ENCODE results near the gene TSHZ1.

TSHZ1 gene

DNA sequence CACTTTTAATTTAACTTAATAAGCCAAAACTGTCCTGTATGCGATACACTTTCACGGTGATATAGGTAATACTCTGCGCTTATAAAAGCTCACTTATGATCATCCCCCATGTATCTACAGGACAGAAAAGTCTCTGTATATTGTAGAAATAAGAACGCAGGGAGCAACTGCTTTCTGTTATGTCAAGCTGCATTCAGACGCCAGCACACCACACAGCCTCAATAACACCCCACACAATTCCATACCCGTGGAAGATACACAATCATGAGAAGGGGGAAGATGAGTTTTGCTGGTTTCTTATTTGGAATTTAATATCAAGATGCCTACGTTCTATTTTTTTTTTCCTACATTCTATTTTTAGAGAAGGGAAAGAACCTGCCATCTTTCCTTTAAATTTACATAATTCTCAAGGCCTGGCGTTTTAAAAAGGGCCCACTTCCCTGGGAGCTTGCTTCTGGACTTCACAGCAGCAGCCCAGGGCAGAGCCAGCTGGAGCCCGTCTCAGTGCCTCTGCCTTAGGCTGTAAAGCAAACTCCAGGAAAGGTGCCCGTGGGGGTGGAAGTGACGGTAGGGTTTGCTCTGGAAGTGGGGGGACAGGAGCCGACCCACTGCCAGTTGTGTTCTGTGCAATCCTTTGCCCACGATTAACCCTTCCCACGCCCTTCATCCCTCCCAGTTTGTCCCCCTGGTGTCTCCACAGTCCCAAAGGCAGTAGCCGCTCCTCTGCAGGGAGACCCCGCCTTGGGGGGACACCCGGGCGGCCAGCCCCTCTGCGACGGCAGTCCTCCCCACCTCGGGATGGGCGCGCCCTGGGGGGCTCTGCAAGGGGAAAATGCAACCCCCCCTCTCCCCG, 7.0 kb upstream of the TSHZ1 start:
- no peak for DNase-seq (ENCODE audit: low read depth)
- TF ChIP-seq, protein P1, sequence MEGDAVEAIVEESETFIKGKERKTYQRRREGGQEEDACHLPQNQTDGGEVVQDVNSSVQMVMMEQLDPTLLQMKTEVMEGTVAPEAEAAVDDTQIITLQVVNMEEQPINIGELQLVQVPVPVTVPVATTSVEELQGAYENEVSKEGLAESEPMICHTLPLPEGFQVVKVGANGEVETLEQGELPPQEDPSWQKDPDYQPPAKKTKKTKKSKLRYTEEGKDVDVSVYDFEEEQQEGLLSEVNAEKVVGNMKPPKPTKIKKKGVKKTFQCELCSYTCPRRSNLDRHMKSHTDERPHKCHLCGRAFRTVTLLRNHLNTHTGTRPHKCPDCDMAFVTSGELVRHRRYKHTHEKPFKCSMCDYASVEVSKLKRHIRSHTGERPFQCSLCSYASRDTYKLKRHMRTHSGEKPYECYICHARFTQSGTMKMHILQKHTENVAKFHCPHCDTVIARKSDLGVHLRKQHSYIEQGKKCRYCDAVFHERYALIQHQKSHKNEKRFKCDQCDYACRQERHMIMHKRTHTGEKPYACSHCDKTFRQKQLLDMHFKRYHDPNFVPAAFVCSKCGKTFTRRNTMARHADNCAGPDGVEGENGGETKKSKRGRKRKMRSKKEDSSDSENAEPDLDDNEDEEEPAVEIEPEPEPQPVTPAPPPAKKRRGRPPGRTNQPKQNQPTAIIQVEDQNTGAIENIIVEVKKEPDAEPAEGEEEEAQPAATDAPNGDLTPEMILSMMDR (conservative IDR thresholded peaks at IDR 0.05; ENCODE audit: control insufficient read depth, insufficient read depth, low read depth, low read length), result no peak
- H3K4me3 ChIP-seq (ENCODE audit: control insufficient read depth, low read depth, low read length), result peak overlapping the region; percentile 37

DNA sequence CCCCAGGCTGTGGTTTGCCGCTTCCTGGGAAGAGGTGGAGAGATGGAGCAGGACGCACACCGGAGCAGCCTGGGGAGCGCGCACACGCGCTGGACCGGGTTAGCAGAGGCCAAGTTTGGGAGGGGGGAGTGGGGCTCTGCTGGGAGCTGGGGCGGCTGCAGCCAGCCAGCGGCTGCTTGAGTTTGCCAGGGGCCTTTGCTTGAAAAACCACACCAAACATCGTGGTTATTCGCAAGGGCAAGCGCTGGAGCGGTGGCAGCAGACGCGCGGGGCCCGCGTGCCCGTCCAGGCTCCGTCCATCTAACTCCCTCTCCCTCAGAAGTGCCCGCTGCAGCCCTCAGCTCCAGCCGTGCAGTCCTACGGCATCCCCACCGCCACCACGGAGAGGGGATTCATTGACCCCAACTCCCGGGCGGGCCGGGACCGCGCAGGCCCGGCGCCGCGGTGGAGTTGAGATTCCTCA, 6.3 kb upstream of the TSHZ1 start:
- TF ChIP-seq, protein P1 (conservative IDR thresholded peaks at IDR 0.05; ENCODE audit: control insufficient read depth, insufficient read depth, low read depth, low read length), result no peak
- peak overlapping the region; percentile 37 for H3K4me3 ChIP-seq (ENCODE audit: control insufficient read depth, low read depth, low read length)
- no peak for DNase-seq (ENCODE audit: low read depth)

DNA sequence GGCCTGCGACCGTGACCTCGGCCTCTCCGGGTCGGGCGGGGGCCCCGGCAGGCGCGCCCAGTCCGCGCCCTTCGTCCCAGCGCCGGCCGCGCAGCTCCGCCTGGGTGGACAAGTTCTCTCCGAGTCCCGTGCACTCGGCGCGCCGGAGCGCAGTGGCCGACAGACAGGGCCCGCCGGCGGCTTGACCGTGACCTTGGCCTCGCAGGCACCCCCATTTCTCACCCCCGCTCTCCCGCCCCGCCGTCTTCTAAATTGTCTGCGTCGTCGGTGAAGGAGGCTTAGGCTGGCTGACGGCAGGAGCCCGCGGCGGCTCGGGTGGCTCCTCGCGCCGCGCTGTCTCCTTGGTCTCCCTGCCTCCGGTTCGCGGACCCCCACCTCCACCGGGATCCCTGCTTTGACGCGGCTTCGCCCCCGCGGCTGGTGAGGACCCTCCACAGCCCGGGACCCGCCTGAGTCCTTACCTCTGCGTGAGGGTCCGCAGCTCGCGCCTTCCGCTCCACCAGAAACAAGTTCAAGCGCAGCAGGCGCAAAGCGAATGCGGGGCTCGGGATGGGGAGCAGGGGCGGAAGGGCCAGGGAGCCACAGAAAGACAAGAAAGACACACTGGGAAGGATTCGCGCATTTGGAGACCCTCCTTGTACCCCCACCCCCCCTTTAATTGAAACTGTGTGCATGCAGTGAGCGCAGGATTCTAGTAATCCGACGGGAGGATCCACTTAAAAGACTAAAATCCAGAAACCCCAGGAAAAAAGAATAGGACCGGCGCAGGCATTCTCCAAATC, 5.7 kb upstream of the TSHZ1 start:
- TF ChIP-seq, protein P1 (conservative IDR thresholded peaks at IDR 0.05; ENCODE audit: control insufficient read depth, insufficient read depth, low read depth, low read length), result no peak
- DNase-seq (ENCODE audit: low read depth), result no peak
- peak overlapping the region; percentile 45 for H3K4me3 ChIP-seq (ENCODE audit: control insufficient read depth, low read depth, low read length)

DNA sequence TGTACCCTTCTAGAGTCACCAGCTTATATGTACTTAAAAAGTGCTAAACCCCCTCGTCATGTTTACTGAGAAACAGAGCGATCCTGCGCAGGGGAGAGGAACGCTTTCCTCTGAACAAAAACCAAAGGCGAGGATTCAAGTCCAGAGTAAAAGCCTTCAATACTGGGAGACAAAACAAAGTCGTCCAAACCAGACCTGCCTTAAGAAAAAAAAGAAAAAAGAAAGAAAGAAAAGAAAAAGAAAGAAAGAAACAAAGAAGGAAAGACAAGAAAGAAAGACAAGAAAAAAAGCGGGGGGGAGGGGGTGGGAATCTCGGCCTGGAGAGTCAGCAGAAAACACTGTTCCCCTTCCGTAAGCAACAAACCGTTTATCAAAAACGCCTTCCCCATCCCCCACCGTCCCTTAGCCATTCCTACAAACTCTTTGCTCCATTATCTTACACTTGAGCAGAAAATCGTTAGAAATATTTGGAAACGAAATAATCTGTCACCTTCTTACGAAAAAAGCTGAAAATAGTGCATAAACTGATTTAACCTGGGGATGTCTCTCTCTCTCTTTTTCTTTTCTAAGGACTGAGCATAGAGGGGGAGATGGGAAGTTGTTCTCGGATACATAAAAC, 5.0 kb upstream of the TSHZ1 start:
- TF ChIP-seq, protein P1 (conservative IDR thresholded peaks at IDR 0.05; ENCODE audit: control insufficient read depth, insufficient read depth, low read depth, low read length), result no peak
- peak overlapping the region; percentile 45 for H3K4me3 ChIP-seq (ENCODE audit: control insufficient read depth, low read depth, low read length)
- DNase-seq (ENCODE audit: low read depth), result peak; percentile 56

DNA sequence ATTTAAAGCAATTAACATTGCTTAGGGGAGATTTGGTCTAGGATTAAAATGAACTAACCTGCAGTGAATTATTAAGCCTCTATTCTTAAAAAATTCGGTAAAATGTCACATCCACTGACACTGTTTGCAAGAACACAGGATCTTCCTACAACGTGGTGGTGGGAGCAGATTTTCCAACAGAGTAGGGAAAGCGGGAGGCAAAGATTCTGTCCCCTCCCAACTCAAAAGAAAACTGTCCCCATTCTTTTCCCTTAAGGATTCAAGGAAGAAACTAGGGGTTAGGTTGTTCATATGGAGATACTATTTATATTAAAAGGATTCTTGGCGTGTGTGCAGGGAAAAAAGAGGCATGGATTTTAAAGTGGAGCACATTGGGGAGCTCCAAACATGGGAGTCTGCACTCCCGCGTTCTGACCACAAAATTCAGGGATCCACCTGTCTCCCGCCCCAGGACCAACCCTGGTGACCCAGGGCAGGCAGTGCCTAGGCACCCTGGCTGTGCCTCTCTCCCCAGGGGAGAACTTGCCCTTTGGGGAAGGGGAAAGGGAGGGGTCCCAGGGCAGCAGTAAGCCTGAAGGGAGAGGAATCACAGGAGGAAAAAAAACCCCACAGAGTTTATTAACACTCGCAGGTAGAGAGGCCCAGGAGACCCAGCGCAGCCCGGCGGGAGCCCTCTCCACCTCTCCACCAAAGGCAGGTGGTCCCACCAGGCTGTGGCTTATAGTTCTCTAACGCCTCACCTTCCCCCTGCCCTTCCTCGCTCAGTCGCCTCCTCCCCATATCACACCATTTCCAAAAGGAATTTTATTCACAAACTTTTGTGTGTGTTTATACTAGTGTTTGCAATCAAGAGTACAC, 3.9 kb upstream of the TSHZ1 start:
- no peak for DNase-seq (ENCODE audit: low read depth)
- TF ChIP-seq, protein P1 (conservative IDR thresholded peaks at IDR 0.05; ENCODE audit: control insufficient read depth, insufficient read depth, low read depth, low read length), result no peak
- H3K4me3 ChIP-seq (ENCODE audit: control insufficient read depth, low read depth, low read length), result peak overlapping the region; percentile 85

All from fibroblast of mammary gland (primary cell).